Colon (tissue), 2 donors: ENCODE data around the gene TCP10L.
"Not testable (repeated sequence)": the region's sequence is repeated elsewhere in the genome, so short reads cannot be mapped to it uniquely, and the experiment has no call there.

Experiments
- FAIRE-seq: peaks from 2 replicates; lab custom pipeline; 2012; peaks lifted over from hg19 to GRCh38; lab: Jason Lieb, UNC
- donor health status: control.
- donor health status: control.

TCP10L gene

DNA sequence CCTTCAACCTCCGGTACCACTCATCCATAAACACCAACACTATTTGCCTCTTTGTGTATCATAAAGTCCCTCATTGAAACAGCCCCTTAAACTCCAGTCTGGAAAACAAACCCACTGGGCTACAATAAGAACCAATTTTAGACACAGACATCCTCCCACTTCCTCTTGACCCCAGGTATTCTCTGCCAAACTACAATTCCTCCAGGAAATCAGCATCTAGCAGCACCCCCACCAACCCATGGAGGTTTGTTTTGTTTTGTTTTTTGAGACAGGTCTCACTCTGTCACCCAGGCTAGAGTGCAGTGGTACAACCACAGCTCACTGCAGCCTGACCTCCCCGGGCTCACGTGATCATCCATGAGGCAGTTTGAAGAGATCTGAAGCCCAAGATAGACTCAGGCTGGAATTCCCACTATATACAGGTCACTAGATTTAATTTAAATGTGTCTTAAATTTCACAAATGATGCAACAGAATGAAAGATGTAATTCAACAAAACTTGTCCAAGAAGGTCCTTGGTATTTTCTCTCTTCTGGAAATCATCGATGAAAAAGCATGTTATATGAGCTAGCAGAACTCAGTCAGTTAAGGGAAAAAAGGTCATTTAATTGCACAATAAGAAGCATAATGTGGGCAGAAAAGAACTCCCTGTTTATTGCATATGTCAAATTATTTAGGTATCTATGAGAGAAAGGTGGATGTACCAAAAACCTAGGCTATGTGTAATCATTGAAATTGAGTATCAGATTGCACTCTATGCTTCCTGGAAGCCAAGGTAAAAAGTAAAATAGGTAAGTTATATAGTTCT is 30.3 kb downstream of the TCP10L start:
- FAIRE-seq, result no peak

- no peak for FAIRE-seq
Measured at GRCh38 chr21:32549886-32550285, 35.4 kb downstream of the TCP10L start.

GRCh38 chr21:32549440-32549839 is 35.9 kb downstream of the TCP10L start:
- no peak for FAIRE-seq

DNA sequence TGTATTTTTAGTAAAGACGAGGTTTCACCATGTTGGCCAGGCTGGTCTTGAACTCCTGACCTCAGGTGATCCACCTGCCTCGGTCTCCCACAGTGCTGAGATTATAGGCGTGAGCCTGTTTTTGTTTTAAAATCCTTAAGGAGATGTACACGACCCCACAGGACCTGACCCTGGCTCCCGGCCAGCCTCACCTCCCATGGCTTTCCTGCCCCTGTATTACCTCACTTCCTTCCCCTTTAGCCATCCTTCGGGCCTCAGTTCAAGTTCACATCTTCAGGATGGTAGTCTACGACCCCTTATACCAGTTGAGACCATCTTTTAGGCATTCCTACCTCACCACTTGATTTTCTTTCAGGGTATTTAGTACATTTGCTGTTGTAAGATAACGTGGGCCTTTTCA is 36.3 kb downstream of the TCP10L start:
- FAIRE-seq, result no peak

- no peak for FAIRE-seq
Measured at GRCh38 chr21:32547018-32547417, 38.3 kb downstream of the TCP10L start.

- FAIRE-seq, result no peak
Measured at GRCh38 chr21:32545948-32546441, 39.3 kb downstream of the TCP10L start.

- no peak for FAIRE-seq
Measured at GRCh38 chr21:32544697-32545096, 40.6 kb downstream of the TCP10L start.

GRCh38 chr21:32543975-32544374 is 41.3 kb downstream of the TCP10L start:
- FAIRE-seq, result no peak

- FAIRE-seq, result not testable (repeated sequence)
Measured at GRCh38 chr21:32543056-32543455, 42.3 kb downstream of the TCP10L start.

- no peak for FAIRE-seq
Measured at GRCh38 chr21:32539378-32539777, 45.9 kb downstream of the TCP10L start.

DNA sequence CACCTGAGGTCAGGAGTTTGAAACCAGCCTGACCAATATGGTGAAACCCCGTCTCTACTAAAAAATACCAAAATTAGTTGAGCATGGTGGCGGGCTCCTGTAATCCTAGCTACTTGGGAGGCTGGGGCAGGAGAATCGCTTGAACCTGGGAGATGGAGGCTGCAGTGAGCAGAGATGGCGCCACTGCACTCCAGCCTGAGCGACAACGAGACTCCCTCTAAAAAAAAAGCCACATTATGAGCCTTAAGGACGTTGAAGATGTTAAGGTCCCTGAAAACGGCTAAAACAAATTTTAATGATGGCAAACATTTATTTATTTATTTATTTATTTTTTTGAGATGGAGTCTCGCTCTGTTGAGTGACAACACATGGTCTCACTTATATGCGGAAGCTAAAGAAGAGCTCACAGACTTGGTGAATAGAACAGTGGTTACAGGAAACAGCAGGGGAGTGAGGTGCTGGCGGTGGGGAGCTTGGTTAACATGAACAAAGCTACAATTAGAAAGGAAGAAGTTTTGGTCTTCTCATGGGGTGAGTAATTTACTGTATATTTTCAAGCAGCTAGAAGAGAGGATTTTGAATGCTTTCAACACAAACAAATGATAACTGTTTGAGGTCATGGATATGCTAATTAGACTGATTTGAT is 47.1 kb downstream of the TCP10L start:
- no peak for FAIRE-seq

DNA sequence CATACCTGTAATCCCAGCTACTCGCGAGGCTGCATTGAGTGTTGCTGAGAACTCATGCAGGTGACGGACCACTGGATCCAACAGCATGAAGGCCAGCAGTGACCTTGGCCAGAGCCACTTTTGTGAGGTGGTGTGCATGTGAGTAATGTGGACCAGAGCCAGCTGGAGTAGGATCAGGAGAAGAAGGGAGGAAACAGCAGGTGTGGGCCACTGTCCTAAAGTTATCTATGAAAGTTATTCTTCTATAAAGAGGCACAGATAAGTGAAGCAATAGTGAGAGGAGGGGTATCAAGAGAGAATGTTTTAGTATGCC is 47.8 kb downstream of the TCP10L start:
- no peak for FAIRE-seq

DNA sequence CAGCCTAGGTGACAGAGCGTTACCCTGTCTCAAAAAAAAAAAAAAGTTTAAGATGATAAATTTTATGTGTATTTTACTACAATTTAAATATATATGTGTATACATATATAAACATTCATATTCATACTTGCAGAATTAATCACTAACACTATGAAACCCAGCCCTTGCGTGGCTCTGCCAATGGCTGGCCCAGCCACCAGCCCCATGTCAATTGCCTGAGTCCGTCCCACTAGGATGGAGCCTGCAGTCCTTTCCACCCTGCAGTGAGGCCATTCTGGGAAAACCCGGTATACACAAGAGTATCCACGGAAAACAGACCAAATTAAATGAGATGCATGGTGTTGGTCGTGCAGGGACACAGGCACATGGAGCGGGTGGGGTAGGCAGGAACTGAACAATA is 49.7 kb downstream of the TCP10L start:
- FAIRE-seq, result no peak

DNA sequence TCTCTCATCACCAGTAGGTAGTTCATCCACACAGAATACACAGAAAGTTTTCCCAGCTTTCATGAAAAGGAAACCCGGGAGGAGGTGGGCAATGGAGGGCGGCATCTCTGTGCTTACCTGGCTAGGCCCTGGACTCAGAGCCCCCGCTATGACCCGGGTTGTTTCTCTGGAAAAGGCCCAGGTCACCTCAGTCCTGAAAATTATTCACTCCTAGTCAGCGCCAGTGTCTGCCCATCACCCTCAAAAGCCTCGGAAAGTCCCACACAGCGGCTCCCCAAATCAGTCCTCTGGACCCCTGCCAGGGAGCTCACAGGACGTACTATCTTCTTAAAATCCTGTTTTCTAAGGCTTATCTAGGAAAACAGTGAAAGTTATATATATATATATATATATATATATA is 51.2 kb downstream of the TCP10L start:
- no peak for FAIRE-seq

- no peak for FAIRE-seq
Measured at GRCh38 chr21:32533611-32534010, 51.7 kb downstream of the TCP10L start.

DNA sequence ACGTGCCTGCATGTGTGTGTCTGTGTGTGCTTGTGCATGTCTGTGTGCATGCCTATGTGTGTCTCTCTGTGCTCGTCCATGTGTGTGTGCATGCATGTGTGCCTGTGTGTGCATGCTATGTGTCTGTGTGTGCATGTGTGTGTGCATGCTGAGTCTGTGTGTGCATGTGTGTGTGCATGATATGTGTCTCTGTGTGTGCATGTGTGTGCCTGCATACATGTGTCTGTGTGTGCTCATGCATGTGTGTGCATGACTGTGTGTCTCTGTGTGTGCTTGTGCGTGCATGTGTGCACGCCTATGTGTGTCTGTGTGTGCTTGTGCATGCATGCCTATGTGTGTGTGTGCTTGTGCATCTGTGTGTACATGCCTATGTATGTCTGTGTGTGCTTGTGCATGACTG is 52.3 kb downstream of the TCP10L start:
- FAIRE-seq, result no peak

GRCh38 chr21:32532636-32533035 is 52.7 kb downstream of the TCP10L start:
- no peak for FAIRE-seq

- FAIRE-seq, result not testable (repeated sequence)
Measured at GRCh38 chr21:32531561-32531960, 53.8 kb downstream of the TCP10L start.

DNA sequence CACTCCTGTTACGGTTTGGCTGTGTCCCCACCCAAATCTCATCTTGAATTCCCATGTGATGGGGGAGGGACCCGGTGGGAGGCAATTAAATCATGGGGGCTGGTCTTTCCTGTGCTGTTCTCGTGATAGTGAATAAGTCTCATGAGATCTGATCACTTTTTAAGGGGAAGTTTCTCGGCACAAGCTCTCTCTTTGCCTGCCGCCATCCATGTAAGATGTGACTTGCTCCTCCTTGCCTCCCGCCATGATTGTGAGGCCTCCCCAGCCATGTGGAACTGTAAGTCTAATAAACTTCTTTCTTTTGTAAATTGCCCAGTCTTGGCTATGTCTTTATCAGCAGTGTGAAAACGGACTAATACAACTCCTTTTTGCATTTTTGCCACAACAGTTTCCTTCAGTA is 54.5 kb downstream of the TCP10L start:
- FAIRE-seq, result not testable (repeated sequence)

- FAIRE-seq, result no peak
Measured at GRCh38 chr21:32529679-32530078, 55.6 kb downstream of the TCP10L start.

- no peak for FAIRE-seq
Measured at GRCh38 chr21:32525282-32525681, 60.0 kb downstream of the TCP10L start.

DNA sequence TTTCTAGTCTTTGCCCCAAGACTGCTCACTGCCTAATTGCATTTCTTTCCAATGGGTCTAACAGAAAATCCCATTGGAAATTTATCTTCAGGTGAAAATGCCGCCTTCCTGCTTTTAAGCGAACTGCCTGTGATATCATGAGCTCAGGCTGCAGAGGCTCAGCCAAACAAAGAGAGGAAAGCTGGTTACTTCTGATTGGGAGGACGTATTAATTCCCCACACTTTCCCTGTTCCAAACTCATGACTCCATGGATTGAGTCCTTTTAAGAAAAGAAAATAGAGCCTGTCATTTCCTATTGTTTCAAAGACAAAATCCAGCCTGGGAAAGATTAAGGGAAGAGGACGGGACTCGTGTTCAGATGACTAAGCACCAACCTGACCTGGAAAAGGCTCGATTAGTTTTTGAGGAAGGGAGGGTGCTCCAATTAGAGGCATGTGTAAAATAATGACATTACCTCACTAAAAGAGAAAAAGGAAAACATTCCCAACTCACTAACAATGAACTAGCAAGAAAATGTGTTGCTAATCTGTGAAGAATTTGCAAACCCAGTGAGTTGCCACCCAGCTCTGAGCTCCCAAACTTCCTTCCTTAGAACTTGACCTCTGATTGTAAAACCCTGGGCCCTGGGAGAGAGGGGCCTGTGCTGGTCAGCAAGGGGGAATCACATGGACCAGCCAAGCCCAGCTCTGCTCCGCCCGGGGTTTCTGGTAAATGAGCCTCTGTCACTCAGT is 61.2 kb downstream of the TCP10L start:
- FAIRE-seq, result no peak
